HG02678 (cell line): Measurements from ENCODE around the gene NTN1.

ENCODE experiments used
- ATAC-seq: cut with Tn5 transposase; IDR thresholded peaks from one replicate; pipeline ENCODE4 v1.9.1; 2021; ENCODE audit warnings: mild to moderate bottlenecking, moderate library complexity; ENCODE audit not compliant: unreplicated experiment

NTN1 gene

DNA sequence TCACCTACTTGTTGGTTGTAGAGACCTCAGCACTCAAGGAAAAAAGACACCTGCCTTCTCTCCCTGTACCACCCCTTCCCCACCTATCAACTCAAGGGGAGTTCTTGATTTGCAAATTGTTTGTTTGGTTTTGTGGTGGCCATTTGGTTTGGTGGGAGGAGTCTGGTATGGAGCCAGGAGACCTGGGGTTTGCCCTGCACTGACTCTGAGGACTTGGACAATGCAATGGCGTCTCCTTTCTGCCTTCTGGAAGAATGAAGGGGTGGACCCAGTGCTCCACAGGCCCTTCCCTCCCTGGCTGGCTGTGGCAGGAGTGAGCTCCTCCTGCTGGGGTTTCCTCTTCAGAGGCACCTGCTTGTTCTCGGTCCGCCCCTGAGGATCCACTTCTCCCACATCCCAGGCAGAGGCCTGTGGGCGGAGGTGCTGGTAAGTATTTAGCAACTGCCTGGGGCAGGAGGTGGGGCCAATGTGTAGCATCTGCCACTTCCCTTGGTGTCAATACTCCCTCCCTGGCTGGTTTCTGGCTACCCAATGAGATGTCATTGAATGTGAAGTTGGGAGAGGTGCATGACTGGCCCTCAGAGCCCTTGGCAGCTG is 164.5 kb downstream of the NTN1 start:
- no peak for ATAC-seq

DNA sequence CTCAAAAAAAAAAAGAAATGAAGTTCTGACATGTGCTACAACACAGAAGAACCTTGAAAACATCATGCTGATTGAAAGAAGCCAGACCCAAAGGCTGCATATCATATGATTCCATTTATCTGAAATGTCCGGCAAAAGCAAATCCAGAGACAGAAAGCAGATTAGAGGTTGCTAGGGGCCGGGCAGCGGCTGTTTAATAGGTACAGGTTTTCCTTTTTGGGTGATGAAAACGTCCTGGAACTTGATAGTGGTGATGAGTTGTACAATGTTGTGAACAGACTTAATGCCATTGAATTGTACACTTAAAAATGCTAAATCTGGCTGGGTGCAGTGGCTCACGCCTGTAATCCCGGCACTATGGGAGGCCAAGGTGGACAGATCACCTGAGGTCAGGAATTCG is 166.5 kb downstream of the NTN1 start:
- no peak for ATAC-seq

DNA sequence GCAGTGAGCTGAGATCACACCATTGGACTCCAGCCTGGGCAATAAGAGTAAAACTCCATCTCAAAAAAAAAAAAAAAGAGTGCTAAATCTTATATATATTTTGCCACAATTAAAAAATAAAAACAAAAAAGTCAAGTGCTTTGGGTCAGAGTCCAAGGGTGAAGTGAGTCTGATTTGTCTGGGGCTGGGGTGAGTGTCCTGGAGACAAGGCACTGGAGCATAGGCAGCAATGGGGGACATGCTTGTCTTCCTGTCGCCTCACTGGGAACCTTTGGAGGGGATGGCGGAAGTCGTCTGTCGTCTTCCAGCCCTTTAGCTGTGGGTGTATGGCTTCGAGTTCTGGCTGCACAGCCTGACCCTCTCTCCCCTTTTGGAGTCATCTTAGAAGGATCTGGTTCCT is 167.1 kb downstream of the NTN1 start:
- ATAC-seq, result no peak

DNA sequence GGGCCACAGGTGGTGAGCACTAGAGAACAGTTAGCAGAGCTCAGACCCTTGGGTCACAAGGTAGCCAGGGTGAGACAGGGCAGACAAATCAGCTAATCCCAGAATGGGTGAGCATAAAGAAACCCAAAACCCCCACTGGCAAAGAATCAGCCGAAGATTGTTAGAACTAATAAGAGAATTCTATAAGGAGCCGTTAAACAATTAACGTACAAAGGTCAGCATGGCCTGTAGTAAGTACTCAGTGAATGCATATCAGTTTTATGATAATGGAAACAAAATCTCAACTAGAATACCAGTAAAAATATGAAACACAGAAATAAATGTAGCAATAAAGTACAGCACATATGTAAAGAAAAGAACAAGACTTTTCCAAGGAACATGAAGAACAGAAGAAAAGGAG is 168.6 kb downstream of the NTN1 start:
- no peak for ATAC-seq

DNA sequence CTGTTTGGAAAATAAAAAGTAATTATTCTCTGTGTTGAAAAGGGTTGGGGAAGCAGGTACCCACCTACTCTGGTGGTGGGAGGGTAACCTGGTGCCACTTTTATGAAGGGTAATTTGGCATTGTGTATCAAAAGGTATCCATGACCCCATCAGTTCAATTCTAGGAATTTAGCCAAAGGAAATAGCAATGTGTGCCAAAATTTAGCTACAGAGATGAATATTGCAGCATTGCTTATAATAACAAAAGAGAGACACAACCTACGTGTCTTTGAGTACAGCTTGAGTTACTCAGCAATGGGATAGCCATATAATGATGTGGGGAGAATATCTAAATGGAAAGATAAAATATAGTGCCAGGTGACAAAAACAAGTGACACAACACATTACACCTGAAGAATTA is 170.7 kb downstream of the NTN1 start:
- ATAC-seq, result no peak

DNA sequence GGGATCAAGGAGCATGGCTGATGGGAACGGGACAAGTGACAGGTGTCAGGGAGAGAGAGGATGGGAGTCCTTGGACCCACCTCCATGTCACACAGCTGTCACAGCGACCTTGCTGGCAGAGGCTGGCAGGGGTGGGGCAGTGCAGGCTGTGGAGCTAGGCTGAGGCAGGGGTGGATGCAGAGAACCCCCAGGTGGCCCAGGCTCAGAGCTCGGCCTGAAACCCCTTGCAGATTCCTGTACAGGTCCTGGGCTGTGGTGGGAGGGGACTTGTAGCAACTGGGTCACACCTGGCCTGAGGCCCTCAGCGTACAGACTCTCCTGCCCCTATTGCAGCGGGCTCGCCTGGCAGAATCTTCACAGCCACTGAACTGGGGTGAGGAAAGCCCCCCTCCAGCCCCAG is 174.1 kb downstream of the NTN1 start:
- ATAC-seq, result no peak

DNA sequence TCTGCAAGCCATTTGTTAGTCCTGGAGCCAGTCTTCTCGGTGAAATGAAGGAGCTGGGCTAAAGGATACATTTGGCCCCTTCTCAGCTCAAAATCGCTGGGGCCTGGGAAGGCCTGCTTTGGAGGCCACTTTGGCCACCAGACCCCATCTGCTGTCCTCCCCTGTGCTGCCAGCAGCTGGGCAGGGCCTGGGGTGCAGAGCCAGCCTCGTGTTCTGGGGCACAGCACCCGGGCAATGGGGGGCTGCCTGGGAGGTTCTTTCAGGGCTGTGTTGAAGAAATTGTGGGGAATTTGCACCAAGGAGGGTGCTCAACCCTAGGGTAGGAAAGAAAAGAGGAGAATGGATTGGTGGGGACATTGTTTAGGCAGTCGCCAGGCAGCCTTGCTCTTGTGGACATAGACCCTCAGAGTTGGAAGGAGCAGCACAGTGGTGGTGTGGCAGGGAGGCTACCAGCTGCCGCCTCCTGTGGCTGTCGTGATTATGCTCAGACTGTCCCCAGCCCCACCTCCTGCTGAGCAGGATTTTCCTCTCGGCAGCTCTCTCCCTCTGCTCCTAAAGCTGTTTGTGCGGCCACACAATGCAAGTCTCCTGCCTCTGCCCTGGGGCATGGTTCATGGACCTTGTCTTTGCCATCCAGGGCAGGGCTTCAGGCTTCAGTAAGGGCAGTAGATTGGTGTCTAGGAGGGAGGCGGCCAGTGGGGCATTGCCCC is 174.8 kb downstream of the NTN1 start:
- no peak for ATAC-seq

DNA sequence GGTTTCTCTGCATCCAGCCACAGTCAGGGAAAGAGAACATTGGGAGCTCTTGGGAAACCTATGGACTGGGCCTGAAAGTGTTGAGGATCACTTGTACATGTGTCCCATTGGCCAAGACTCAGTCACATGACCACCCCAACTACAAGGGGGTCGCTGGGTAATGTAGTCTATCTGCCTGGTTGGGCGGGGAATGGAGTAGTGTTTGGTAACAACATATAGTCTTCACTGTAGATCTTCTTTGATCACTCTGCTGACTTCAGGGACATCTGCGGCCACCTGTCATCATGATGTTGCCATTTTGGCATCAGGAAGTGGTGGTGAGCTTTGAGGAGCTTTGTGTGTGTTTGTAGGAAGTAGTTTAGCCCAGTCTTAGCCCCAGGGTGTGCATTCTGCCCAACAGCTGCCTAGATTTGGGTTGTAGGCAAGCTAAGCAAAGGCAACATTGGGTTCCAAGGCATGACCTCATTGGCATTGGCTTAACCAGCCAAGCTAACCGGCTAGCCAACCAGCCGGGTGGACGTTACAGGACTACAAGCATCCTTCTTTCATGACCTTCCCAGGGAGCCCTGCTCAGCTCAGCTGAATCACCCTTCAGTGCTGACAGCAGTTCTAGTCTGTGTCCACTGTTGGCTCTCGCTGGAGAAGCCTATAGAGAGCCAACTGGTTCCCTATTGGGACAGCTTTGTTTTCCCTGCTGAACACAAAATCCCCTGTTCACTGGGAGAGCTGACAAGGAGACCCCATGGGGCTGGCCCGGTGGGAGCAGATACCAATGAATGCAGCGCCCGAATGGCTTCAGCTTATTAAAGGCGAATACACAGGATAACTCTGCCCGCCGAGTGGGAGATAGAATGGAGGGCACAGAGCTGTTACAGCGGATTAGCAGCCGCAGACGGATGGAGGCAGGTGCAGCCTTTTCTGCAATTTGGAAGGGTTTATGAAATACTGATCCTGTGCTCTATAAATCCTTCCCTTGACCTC is 178.6 kb downstream of the NTN1 start:
- no peak for ATAC-seq

DNA sequence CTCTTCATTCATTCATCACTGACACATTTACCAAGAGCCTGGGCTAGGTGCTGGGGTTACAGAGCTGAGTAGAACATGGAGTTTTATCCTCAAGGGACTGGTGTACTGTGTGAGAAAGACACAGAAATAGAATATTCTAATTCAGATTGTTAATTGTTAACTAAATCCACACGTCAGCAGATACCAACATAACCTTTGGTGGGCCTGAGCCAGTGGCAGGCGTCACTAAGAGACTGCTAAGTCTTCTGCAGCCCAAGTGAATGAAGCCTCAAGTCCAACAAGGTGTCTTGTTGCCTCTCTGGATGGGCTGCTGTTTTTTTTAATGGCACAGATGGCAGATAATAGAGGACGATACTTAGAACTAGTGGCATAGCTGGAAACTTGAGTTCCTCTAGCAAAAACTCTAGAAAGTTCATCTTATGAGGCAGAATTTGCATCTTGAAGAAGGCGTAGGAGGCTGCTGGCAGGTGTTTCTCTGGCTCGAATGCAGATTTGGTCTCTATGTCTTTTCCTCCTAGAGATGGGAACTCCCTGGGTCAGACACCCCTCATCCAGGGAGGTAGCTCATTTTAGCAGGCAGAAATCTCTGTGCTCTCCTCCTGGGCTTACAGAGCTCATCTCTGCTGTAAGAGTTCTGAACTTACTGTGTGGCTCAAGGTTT is 179.5 kb downstream of the NTN1 start:
- ATAC-seq, result peak; percentile 73

DNA sequence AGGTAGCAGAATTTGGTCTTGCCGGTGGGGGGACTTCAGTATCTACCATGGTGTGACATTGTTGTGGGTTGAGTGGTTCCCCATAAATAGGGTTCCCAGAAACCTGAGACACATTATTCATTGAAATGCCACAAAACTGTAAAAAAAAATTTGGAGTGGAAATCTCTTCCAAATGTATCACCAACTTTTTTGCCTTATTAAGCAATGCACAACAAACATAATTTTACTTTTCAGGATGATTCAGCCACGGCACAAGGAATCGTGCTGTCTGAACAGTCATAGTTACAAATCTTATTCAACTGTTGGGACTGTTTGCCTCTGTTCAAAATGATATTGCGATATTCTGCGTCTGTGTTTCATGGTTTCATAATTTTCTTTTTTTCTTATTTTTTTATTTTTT is 181.2 kb downstream of the NTN1 start:
- no peak for ATAC-seq

DNA sequence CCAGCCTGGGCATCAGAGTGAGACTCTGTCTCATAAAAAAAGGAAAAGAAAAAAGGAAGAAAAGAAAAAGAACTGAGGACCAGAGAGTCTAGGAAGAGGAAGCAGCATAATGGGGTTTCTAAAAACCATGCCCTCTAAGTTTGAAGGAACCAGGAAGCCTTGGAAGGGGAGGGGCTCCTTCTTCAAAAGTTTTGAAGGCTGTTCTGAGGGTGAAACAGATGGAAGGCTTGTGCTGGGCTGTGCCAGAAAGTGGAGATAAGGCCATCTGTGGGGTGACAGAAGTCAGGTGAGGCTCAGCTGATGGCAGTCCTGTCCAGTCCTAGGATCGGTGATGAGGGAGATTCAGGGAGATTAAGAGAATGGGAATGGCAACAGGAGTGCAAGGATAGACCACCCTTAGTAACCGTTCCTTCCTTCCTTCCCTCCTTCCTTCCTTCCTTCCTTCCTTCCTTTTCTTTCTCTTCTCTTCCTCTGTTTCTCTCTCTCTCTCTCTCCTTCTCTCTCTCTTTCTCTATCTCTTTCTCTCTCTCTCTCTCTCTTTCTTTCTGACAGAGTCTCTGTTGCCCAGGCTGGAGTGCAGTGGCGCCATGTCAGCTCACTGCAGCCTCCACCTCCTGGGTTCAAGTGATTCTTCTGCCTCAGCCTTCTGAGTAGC is 182.6 kb downstream of the NTN1 start:
- no peak for ATAC-seq

DNA sequence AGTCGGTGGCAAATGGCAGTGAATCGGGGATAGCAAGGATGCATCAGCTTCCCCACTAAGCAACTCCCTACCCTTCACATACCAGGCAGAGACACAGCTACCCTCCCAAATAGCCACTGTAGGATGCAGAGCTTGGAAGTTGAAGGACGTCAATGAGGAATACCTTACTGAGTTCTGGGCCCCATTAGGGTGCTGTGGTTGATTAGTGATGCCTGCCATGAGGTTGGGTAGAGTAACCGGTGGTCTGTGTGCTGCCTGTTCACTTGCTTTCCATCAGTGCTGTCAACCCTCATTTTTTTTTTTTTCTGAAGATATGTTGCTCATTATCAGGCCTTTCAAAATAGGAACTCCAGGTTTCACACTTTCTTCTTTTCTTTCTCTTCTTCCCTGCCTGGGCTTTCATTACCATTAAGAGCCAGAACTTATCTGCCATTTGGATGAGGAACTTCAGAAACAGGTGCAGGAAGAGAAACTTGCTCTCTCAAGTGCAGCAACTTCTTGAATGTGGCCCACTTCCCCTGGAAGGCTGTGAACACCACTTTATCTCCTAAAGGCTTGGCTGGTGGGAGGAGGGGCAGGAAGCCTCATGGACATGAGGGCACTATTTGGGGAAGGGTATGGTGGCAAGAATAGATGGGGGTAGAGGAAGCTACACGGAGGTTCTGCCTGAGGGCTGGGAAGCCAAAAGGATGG is 183.5 kb downstream of the NTN1 start:
- no peak for ATAC-seq

DNA sequence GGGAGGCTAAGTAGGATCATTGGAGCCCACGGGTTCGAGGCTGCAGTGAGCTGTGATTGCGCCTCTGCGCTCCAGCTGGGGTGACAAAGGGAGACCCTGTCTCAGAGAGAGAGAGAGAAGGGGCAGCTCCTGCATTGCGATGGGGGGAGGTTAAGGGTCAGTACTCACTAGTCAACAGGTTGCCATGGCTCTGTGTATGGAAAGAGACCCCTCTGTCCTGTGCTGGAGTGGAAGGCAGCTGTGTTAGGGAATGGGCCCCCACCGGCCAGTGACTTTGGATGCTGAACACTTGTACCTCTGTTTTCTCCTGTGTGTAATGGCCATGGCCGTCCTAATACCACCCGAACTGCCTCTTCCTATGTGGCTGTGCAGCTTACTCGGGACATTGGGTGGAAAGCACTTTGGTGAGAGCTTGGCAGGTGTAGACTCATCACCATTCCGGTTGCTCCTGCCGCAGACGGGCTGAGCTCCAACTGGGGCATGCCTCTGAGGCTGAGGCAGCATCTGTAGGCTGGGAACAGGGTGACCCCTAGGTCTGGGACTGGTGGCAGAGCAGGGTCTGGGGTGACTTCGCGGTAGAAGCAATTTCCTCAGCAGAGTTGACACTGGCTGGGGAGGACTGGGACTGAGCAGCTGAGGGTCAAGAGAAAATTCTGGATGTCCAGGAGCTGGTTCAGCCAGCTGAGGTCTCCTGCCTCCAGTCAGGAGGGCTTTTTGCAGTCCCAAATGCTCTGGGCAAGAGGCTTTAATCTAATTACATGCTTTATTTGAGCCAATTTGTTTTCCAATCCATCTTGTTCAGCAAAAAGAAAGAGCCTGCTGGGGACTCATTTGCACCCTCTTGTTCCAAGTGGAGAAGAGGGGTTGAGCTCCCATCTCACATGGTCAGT is 184.5 kb downstream of the NTN1 start:
- no peak for ATAC-seq

DNA sequence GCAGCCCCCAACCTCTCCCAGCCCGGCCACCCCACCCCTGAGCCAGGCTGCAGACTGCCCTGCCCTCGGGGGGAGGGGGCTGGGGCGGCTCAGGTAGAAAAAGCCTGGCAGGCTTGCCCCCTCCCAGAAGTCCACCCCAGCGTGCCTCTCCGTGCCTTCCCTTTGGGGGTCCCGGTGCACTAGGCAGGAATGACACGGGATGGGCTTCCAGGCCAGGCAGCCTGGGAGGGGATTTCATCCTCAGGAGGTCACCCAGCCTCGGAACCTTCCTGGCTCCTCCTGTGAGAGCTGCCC is 185.0 kb downstream of the NTN1 start:
- ATAC-seq, result no peak

DNA sequence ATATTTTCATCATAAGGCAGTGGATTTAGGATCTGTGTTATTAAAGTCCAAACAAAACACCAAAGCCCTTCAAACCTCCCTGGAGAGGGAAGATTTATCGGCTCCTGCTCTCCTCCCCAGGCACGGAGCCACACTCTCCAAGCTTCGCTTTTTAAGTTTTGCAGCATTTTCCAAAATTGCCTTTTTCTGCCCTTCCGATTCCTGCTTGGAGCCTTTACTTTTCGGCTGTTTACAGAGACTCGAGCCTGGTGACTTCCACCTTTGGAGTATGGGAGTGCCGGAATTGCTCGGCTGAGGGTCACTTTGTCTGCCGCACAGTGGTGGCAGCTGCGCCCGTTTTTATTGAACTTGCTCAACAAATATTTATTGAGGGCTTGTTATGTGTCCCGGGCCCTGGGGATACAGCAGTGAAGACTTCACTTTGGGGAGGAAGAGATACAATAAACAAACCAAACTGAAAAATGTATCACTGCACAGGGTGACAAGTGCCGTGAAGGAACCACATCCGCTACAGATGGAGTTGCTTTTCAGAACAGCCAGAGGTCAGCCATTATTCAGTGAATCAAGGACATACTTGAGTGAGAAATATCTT is 185.5 kb downstream of the NTN1 start:
- no peak for ATAC-seq

DNA sequence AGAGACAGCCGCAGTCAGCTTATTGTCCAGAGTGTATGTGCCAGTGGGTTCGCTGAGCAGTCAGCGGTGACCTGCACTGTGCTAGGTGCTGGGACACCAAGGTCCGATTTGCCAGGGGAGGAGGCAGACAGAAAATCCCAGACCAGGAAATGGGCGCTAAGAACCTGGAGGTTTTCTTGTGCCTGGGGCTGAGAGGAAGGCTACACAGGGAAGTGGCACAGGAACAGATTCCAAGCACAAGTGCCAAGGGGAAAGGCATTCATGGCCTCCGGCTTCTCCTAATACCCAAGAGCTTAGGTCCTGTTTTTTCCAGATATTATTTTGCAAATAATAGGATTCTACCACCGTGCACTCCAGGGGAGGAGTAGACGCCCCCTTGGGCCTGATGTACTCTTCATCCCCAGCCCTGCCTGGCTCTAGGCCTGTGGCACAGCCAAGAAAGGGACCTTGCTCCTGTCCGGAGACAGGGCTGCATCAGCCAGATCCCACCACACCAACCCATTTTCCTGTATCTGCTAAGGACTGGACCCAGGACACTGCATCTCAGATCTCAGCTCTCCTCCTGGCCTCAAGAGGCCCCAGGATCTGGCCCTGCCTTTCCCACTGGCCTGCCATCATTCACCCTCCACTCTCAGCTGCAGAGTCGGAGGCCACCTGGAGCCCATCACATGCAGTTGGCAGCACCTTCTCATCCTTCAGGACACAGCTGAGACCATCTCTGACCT is 187.2 kb downstream of the NTN1 start:
- no peak for ATAC-seq

DNA sequence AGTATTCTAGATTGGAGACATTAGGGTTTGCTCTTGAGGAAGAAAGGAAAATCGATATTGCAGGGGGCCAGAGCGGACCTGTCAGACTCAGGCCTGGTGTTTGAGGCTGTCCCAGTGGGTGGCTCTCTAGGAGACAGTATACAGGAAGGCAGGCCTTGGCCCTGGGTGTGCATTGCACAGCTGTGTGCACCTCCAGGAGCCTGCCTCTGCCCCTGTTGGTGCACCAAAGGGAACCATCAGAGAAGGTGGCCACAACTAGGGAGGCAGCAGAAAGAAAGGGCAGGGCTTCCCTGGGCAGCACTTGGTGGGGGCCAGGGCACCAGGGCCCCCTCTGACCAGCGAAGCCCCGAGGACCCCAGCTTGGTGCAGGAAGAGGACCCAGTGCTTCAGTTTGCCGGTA is 188.0 kb downstream of the NTN1 start:
- no peak for ATAC-seq

DNA sequence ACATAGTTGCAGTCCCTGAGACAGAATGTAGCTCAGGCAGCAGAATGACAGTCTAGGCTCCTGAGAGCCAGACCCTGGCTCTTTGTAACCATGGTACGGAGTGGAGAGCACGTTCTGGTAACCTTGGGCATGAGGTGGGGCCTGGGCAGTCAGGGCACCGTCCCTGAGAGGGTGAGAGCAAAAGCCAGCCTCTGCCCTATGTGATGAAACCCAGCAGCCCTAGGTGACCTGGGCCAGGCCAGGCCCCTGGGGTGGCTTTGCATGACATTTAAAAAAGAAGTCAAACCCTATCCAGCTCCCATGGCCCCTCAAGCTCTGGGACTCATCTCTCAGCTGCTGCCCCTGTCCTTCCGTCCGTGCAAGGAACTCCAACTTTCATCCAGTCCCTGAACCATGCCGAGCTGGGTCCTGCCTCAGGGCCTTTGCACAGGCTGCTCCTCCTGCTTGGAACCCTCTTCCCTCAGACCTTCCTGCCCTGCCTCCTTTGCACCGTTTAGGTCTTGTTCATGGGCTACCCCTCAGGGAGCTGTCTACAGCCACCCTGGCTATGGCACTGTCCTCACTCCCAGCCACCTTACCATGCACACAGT is 188.6 kb downstream of the NTN1 start:
- ATAC-seq, result no peak
